GM12865 (cell line): ENCODE results near the gene TMEM62.
A peak's percentile ranks its signal among the peaks of the same experiment; 100 is the strongest.

Experiments used
- DNase-seq: peaks from one replicate; pipeline ENCODE4 v3.0.0; 2010; ENCODE audit warnings: low read depth
- H3K4me3 ChIP-seq: 2 replicates; pipeline ENCODE4 v1.5.1; 2011; ENCODE audit warnings: mild to moderate bottlenecking, low read depth, low read length, control low read depth
- CTCF ChIP-seq: IDR thresholded peaks from 2 replicates; pipeline ENCODE4 v1.5.1; 2011; ENCODE audit warnings: low read length, control low read depth, low read depth, inconsistent platforms; ENCODE audit not compliant: insufficient read depth; ENCODE audit errors: missing control alignments

Gene TMEM62

DNA sequence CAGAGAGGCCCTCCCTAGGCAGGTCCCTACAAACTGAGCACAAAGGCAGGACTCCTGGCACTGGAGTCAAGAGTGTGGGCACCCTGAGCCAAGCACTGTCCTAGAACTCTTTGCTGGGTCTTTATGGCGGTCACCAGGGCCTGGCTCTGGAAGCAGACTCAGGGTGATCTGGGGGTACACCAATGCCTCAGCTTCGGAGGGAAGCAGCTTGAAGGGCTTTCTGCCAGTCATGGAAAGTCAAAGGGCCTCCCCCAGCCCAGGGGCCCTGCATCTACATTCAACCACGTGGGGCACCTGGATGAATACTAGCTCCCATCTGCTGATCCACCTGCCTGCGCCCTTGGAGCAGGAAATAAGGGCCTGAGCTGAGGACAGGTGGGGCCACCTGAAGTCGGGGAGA is 80.1 kb downstream of the TMEM62 start:
- no peak for TF ChIP-seq CTCF
- no peak overlapping the region for H3K4me3 ChIP-seq
- DNase-seq = no peak

- no peak for DNase-seq
- H3K4me3 ChIP-seq = no peak overlapping the region
- TF ChIP-seq CTCF = no peak
These were observed 80.8 kb downstream of the TMEM62 start for GRCh38 chr15:43214169-43214568.

DNA sequence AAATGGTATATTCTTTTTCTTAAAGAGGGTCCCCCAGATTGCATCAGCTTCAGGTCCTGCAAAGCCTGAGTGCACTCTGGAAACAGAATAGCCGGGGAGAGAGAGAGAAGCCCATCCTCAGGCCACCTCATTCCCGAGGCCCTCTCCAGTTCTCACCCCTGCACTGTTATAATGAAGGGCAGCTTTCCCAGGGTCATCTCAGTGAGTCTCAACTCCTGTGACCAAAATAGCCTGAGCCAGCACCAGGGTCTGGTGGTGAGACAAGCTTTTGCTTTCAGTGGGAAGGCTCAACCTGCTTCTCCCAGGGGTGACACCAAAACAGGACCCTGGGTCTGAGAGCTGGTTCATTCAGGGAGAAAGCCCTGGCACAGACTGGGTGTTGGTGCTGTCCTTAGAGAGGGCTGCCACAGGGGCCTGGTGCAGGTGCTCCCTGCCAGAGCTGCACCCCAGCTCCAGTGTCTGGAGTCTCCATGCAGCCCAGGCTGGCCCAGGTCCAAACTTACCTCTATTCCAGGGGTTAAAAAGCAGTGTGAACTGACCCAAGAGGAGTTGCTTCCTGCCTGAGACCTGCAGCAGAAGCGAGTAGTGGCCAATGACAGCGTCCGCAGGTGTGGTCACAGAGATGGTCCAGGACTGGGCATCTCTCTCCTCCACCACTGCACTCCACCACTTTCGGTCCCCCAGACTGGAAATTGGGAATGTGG is 81.4 kb downstream of the TMEM62 start:
- DNase-seq = no peak
- no peak overlapping the region for H3K4me3 ChIP-seq
- no peak for TF ChIP-seq CTCF

DNA sequence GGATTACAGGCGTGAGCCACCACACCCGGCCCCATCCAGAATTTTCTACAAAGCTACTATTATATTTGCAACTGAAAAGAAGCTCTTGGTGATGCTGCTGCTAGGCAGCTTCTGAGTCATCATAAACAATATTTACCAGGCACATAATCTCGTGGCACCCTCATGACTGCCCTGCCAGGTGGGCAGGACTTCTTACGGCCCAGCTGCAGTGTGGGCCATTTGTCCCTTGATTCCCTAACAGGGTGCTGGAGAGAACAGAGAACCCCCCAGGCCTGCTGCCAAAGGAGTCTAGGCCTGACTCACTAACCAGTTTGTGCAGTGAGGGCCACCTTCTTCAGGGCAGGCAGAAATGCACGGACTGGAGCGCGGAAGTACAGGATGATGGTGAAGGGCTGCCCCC is 82.6 kb downstream of the TMEM62 start:
- DNase-seq = no peak
- no peak overlapping the region for H3K4me3 ChIP-seq
- TF ChIP-seq CTCF = no peak

- no peak overlapping the region for H3K4me3 ChIP-seq
- peak; percentile 26 for TF ChIP-seq CTCF
- DNase-seq = peak; percentile 21
These were observed 85.7 kb downstream of the TMEM62 start for GRCh38 chr15:43218908-43219706.

GRCh38 chr15:43219929-43220928 is 86.8 kb downstream of the TMEM62 start:
- no peak for DNase-seq
- no peak overlapping the region for H3K4me3 ChIP-seq
- TF ChIP-seq CTCF = no peak
